Measurements from ENCODE around the gene WSCD1. TPM values are rescaled to one million over a fixed set of nuclear protein-coding genes. Genes with fewer than 3 reads are reported as not detected.

The WSCD1 gene
- polyA plus RNA-seq, 1 donor = 40.3 TPM

DNA sequence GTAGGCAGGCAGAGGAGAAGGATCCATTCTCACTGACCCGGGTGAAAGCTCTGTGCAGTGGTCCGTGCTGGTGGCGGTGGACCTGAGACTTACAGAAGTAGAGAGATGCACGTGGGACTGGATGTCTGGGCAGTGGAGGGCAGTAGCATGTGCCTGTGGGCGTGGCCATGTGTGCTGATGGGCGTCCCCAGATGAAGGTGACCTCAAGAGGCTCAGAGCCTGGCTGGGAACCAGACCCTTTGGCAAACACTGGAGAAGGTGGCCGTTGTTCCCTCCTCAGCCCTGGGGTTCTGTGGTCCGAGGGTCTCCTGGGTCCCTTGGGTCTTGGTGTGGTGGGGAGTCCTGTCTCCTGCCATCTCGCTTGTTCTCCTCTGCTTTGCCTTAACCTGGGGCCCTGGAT lies 15.6 kb downstream of the WSCD1 start:
- DNase-seq (ENCODE audit: low read depth) = no peak

DNA sequence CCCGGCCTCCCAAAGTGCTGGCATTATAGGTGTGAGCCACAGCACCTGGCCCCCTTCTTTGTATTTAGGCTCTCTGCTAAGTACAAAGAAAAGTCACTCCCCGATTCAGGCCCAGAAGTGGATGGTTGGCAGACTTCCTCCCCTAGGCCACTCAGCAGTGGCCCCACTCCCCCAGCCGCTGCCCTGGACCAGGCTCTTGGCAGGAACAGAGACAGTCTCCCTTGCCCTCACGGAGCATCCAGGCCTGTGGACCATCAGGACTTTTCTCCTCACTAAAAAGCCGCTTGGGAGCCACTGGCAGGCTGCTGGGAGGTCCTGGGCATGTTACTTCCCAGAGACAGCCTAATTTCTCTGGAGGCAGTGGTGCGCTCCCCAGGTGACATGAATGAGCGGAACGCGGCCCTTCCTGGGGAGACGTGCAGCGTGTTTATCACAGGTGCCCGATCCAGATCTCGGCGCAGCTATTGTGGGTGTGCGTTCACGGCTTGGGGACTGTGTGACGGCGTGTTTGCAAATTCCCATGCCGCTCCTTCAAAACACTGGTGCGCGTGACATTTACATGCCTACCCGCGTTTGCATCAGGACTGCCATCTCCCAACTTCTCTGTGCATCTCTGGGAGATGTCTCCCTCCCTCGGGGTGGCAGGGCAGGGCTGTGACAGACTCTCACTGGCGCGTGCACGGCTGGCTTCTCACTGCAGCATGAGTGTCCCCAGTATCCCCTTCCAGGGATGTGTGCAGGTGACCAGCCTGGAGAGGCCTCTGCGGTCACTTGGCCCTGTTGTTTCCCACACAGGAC lies 16.6 kb downstream of the WSCD1 start:
- DNase-seq (ENCODE audit: low read depth) = no peak

DNA sequence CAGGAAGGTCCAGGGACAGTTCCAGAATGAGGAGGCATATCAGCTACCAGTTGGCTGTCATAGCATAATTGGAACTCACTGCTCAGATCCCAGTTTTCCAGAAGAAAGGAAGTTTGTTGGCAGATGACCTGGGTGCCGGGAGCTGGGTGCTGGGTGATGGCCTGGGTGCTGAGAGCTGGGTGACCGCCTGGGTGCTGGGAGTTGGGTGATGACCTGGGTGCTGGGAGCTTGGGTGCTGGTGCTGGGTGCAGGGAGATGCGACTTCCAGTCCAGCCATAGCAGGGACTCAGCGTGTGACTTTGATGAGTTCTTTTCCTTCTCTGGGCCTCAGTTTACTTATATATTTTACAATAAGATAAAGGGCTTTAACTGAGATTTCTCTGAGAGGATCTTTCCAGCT lies 18.0 kb downstream of the WSCD1 start:
- DNase-seq (ENCODE audit: low read depth) = no peak

DNA sequence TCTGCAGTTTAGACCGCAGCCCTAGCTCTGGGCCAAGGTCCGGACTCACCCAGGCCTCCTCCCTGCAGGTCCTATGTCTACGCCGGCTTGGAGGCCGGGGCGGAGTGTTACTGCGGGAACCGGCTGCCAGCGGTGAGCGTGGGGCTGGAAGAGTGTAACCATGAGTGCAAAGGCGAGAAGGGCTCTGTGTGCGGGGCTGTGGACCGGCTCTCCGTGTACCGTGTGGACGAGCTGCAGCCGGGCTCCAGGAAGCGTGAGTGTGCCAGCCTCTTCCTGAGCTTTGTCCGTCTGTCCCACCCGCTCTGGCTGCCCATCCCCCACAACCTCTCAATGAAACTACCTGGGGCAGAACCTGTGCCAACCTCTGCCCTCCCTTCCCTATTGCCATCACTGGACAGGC lies 20.1 kb downstream of the WSCD1 start:
- no peak for DNase-seq (ENCODE audit: low read depth)

DNA sequence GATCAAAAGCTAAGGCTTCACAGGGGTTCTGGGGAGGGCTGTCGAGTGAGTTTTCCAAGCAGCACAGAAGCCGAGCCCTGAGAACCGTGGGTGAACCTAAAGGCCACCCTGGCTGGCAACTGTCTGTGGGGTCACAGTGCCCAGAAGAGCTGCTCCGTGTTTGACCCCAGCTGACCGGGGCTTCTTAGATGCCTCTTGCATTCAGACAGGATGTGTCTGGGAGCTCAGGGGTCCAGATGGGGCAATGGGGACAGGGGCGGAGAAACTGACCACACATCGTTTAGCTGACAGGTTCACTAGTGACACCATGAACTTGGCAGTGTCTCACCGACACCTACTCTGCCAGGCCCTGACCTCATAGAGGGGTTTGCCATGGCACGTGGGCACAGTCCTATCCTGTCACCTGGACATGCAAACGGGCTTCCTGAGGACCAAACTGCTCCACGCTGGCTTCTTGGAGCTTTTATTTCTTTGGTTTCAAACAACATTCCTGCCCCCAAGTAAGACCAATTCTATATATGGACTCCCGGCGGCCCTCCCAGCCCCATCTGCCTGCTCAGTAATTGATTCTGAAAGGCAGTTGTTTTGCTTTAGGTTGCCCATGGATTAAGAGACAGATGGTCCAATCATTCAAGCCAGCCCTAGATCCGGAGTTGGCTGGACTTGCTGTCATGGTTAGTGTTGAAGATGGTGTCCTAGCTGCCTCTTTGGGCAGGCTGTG lies 22.2 kb downstream of the WSCD1 start:
- DNase-seq (ENCODE audit: low read depth) = no peak

DNA sequence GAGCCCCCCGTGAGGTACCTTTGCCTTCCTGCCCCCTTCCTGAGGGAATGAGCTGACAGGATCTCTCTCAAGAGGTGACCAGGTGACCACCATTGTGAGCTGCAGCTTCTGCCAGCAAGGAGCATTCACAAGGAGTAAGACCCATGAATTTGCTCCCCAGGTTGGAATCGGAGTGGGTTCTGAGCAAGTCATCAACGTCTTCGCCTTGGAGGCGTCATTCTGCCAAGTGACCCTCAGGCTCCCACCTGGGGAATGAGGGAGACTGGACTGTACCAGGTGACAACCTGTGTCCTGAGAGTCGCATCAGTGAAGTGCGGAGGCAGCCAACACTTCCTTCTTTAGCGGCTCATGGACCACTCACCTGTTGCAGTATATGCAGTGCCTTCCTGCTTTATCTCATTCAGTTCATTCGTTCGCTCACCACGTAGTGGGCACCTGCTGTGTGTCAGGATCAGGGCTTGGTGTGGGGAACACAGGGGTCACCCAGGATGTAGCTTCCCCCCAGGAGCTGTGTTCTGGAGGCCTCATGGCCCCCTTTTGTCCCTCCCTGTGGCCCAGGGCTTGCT lies 22.8 kb downstream of the WSCD1 start:
- DNase-seq (ENCODE audit: low read depth) = no peak

DNA sequence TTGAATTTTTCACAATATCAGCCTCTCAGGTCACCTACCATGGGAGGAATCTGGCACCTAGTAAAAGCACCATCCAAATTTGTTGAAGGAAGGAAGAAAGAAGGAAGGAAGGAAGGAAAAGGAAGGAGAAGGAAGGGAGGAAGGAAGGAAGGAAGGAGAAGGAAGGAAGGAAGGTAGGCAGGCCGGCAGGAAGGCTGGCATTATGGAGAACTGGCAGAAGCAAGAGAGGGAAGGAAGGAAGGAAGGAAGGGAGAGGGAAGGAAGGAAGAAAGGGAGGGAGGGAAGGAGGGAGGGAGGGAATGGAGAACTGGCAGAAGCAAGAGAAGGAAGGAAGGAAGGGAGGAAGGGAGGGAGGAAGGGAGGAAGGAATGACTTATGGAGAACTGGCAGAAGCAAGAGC lies 24.3 kb downstream of the WSCD1 start:
- no peak for DNase-seq (ENCODE audit: low read depth)

DNA sequence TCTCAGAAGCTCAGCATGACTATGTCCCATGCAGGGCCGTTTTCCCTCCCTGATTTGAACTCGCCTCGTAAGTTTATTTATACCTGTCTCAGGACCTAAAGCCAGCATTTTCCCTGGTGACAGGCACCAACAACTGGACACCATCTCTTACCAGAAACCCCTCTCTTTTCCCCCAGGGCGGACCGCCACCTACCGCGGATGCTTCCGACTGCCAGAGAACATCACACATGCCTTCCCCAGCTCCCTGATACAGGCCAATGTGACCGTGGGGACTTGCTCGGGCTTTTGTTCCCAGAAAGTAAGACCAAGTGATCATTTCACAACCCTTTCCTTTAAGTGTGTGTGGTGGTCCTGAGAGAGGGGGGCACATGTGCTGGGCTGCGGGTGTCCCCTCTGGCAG lies 24.7 kb downstream of the WSCD1 start:
- no peak for DNase-seq (ENCODE audit: low read depth)

DNA sequence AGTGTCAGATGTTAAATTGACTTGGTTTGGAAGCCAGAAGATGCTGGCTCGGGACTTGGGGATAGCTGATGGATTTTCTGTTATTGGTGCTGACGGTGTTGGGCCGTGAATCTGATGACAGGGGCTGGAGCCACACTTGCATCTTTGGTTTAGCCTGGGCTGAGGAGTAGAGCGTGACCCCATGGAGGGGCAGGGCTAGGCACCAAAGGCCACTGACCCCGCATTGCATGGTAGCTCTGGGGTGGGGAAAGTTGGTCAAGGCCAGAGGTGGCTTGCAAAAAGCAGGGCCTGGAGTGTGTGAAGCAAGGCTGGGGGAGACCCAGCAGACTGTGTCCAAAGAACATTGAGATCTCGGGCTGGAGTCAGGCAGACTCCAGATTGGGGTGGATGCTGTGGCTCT lies 25.3 kb downstream of the WSCD1 start:
- DNase-seq (ENCODE audit: low read depth) = no peak

DNA sequence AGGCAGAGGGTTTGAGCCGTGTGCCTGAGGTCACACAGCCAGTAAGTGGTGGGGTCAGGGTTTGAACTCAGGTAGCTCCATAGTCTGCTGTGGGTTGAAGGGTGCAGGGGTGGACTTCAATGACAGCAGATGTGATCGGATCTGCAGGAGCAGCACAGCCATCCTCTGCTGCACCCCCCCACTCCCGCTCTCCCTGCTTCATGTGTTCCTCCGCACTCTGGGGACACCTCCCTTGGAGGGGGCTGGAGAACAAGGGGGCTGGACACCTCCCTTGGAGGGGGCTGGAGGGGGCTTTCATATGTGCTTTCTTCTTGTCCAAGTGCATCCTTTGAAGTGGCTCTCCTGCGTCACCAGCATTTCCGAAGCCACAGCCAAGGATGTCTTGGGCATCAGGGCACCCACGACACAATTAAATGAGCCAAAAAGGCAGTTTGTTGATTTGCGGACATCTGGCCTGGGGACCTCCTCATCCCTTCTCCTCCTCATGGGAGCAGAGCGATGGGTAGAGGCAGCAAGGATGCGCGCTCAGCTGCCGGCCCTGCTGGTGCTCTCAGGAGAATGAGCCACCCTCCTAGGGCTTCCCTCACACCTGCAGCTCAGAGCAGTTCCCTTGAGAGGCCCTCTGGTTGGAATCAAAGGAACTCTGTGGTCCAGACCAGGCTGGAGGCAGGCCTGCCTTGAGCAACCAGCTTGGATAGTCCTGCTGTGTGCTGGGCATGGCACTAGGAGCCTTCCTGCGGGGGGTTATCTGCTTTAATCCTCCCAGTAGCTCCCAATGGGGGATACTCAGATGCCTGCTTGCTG lies 26.2 kb downstream of the WSCD1 start:
- no peak for DNase-seq (ENCODE audit: low read depth)

DNA sequence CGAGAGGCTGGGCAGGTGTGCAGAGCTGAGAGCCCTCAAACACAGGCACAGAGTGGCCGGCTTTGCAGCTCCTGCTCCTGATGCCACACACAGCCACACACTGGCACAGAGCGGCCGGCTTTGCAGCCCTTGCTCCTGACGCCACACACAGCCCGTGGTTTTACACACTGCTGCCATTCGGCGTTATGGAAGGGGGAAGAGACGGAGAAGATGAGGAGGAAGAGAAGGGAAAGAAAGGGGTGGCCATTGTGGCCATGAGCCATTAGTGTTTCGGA lies 26.8 kb downstream of the WSCD1 start:
- DNase-seq (ENCODE audit: low read depth) = no peak

DNA sequence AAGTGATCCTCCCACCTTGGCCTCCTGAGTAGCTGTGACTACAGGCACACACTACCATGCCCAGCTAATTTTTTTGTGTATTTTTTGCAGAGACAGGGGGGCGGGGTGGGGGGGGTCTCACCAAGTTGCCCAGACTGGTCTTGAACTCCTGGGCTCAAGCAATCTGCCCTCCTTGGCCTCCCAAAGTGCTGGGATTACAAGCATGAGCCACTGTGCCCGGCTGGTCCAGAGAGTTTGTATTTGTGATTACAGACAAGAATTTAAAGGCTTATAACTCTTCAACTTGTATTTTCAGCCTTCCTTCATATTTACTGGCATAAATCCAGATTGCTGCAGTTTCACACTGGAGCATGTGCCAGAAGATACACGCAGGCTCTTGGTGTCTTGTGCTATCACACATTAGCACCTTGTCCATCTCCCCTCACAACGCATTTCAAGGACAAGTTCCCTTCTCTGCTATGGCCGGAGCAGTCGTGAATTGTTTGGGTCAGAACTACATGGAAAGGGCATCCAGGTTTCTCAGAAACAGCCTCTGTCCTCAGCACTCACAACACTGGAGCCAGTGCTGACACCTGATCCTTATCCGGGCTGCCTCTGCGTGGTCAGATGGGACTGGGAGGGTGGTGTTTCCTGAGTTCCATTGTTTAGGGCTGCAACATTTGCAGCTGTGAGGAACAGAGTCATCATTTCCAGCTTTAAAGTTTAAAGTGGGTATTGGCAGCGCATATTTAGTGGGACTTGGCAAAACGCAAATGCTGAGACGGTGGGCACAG lies 28.1 kb downstream of the WSCD1 start:
- DNase-seq (ENCODE audit: low read depth) = peak; percentile 26

DNA sequence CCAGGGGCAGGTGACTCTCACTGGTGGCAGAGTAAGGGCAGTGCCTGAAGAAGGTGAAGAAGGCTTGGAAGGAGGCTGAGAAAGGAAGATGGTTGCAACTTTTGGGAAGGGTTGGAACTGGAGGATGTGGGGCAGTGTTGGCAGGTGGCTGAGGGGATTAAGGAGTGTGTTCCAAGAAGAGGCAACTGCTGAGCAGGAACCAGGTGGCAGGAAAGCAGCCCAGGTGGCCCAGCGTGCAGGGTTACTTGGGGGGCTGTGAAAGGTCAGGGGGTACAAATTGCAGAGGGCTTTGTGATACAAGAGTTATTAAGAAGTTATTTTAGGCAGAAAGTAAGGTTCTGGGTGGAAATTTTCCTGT lies 28.6 kb downstream of the WSCD1 start:
- DNase-seq (ENCODE audit: low read depth) = no peak

DNA sequence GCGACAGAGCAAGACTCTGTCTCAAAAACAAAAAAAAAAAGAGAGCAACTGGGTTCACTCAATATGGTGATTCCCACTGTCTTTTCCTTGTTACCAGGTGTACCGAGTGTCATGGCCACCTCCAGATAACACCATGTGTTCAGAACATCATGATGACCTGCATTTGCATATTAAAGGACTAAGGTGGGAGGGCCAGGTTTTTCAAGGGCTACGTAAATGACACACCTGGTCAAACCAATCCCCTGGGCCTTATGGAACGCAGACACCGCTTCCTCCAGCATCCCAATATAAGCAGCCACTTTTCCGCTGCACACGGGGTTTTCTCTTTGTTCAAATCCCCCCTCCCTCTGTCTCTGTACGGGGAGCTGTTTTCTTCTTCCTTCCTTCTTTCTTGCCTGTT lies 29.3 kb downstream of the WSCD1 start:
- DNase-seq (ENCODE audit: low read depth) = no peak

DNA sequence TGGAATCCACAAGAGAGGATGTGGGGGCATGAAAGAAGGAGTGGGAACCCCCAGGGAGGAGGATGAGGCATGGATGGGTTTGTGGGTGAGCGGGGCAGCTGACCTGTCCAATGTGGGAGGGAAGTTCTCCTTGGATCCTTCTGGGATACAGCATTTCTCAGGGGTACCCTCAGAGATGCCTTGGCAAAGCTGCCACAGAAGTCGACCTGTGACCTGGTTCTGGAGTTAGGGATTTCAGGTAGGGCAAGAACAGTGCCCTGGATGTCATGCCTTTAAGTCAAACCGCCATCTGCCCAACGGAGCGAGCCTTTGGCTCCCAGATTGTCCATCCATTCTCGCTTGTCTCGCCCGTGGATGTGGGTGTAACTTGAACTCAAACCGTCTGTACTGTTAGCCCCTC lies 30.0 kb downstream of the WSCD1 start:
- DNase-seq (ENCODE audit: low read depth) = no peak

DNA sequence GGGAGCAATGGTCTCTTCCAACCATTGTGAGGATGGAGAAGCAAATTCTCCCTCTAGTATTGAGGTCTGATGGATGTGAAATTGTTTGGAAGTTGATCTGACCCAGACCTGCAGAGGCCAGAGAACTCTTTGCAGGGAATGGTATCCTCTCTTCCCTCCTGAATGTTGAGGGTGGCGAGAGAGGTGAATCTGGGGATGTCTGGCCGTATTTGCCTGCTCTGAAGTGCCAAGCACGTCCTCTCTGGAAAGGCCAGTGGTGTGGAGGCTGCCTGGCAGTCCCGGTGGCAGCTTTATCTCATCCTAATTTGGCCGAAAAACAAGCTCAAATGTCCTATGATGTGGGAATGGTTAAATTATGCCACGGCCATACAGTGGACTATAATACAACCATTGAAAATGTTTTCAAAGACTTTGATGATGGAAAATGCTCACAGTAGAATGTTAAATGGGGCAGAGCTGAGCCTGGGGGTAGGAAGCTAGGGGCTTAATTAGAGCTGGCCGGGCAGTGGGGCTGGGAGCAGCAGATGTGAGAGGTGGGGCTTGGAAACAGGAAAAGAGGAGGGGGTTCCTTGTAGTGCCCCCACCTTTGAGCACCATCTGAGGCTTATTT lies 30.8 kb downstream of the WSCD1 start:
- no peak for DNase-seq (ENCODE audit: low read depth)

DNA sequence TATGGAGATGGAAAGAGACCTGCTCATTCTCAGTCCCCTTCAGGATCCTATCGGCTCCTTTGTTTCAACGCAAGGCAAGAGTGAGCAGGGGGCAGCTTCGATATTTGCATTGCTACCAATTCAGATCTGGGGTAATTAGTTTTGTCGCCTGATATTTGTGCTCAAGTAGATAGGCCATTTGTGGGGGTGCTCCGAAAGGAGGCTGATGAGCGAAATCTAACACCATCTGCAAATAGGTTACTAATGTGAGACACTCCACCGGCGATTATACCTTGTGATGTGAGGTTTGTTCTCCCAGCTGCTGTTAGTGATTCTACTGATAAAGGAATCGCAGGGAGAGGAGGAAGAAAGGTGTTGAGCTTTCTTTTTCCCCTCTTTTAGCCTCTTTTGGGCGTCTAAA lies 31.5 kb downstream of the WSCD1 start:
- no peak for DNase-seq (ENCODE audit: low read depth)

DNA sequence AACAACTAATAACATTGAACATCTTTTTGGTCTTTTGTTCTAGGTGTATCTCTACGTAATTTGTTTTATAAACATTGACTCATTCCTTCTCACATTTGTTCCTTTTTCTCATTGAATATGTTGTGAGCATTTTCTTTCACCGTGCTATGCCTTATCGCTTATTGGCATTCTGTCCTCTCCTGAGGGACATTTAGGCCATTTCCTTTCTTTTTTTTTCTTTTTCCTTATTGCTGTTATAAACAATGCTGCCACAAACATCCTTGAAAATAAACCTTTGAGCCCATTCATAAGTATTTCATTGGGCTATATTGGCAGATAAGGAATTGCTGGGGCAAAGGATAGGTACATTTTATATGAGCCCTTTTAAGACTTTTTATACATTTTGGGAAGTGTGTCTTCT lies 32.4 kb downstream of the WSCD1 start:
- no peak for DNase-seq (ENCODE audit: low read depth)

DNA sequence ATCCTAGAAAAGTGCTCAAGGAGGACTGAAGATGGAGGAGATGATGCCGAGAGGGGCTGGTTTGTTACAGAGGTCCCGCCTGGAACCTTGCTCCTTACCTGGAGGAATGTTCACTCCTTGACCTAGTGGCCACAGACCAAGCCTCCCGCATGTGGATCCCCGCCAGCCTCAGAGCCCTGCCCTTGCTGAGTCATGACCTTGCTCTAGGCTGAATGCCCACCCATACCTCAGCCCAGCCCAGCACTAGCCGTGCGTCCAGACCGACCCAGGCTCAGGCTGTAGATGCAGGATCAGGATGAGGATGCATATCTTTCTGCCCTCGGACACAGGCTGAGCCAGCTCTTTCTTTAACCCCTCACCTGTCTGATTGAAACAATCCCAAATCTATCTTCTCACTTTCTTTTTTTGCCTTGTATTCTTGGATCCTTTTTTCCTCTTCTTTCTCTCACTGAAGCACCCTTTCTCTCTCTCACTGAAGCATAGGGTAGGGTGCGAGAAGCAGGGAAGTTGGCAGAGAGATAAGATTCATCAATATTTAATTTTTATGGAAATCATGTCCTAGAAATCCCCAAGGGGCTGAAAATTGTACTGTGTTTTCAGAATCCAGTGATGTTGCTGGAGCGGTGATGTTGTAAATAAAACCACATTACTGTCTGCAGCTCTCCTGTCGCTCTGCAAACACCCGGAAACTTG lies 34.9 kb downstream of the WSCD1 start:
- DNase-seq (ENCODE audit: low read depth) = no peak

DNA sequence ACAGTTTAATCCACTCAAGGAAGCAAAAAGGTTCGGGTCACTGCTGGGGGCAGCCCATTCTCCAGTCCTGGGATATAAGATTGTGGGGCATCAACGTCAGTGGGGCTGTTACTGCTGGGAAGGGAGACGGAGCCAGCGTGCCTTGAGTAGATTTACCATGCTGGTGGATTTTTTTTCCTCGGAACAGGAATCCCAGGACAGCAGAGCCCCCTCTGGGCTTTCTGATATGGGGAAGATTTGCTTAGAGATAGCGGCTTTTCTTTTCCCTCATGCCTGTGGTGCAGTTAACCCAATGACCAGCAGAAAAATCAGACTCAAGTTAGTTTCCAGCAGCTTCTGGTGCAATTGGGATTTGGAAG lies 35.4 kb downstream of the WSCD1 start:
- DNase-seq (ENCODE audit: low read depth) = no peak

DNA sequence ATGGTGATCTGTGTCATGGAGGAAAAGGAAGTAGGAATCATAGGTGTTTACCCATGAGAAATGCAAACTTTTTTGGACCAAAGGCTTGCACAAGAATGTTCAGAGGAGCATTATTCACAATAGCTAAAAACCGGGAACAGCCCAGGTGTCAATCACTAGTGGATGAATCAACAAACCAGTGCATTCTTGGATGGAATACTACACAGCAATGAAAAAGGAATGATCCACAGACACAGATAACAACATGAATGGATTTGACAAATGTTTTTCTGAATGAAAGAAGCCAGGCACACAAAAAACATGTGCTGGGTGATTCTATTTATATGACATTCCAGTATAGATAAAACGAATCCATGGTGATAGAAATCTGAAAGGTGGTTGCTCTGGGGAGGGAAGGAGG lies 36.0 kb downstream of the WSCD1 start:
- no peak for DNase-seq (ENCODE audit: low read depth)

All from forelimb muscle (tissue), 1 donor.